G401 (cell line): ENCODE results near the gene GMPPA. TPM values are rescaled to one million over a fixed set of nuclear protein-coding genes. Genes with fewer than 3 reads are reported as not detected.

ENCODE experiments used
- DNase-seq: peaks from one replicate; pipeline ENCODE4 v3.0.0-alpha.2; 2015; ENCODE audit warnings: low spot score
- in situ Hi-C: cut with HindIII; loops from 2 replicates; pipeline ENCODE4 v1.10.0; 2016; ENCODE audit warnings: low sequenced_read_pairs, mixed read lengths
- total RNA-seq: library from RNA; depleted of rRNA; stranded (reverse); fragments of >200 nt; shearing (Covaris generic); gene quantifications from 2 replicates; pipeline ENCODE4 v1.2.3, GENCODE V29; 2014

Gene GMPPA
- total RNA-seq, 1 experiment from 2014 or later: 62.3 TPM

- in situ Hi-C loops: no loop called here
- no peak for DNase-seq
These were observed 15.6 kb downstream of the GMPPA start, which contains the start of gene ASIC4 for GRCh38 chr2:219514196-219514761. TSS of gene ASIC4 (plus strand) at chr2:219514482. CDS start at chr2:219514725, 243 bp downstream.

- no peak for DNase-seq
- in situ Hi-C loops: no loop called here
These were observed 16.1 kb downstream of the GMPPA start for GRCh38 chr2:219514836-219515235.

- in situ Hi-C loops: no loop called here
- DNase-seq: no peak
These were observed 17.4 kb downstream of the GMPPA start for GRCh38 chr2:219515874-219516629.

DNA sequence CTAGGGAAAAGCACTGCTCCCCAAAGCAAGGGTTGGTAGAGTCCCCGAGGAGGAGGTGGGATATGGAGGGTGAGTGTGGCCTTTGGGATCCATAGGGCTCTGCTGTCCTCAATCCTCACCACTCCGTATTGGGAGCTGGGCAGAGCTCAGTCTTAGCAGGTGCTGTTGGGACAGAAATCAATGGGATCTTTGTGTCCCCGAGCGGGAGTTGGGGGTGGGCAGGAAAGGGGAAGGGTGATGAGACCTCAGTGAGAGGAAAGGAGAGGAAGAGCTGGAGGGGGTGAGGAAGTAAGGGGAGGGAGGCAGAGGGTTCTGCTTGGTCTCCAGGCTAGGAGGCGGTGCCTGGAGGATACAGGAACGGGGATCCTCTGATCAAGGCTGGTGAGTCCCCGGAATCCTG is 18.2 kb downstream of the GMPPA start:
- no peak for DNase-seq
- in situ Hi-C loops: no loop called here

GRCh38 chr2:219517954-219518778 is 19.5 kb downstream of the GMPPA start:
- no peak for DNase-seq
- in situ Hi-C loops: no loop called here

GRCh38 chr2:219519526-219519916 is 20.8 kb downstream of the GMPPA start:
- no peak for DNase-seq
- in situ Hi-C loops: no loop called here

DNA sequence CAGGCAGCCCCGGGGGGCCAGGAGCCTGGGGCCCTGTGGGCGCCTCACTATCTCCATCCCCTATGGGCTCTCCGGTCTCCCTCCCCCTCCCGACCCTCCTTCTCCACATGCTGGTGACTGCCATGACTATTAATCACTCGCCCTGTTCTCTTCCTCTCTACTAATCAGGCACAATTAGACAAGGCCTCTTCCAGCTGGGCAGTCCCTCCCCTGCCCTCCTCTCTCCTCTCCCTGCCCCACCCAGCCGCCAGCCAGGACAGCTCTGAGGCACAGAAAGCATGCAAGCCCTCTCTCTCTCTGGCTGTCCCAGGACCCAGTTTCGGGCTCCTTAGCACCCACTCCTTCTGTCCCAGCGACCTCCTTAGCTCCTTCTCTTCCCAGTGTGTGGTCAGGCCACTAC is 21.4 kb downstream of the GMPPA start:
- in situ Hi-C loops: no loop called here

DNA sequence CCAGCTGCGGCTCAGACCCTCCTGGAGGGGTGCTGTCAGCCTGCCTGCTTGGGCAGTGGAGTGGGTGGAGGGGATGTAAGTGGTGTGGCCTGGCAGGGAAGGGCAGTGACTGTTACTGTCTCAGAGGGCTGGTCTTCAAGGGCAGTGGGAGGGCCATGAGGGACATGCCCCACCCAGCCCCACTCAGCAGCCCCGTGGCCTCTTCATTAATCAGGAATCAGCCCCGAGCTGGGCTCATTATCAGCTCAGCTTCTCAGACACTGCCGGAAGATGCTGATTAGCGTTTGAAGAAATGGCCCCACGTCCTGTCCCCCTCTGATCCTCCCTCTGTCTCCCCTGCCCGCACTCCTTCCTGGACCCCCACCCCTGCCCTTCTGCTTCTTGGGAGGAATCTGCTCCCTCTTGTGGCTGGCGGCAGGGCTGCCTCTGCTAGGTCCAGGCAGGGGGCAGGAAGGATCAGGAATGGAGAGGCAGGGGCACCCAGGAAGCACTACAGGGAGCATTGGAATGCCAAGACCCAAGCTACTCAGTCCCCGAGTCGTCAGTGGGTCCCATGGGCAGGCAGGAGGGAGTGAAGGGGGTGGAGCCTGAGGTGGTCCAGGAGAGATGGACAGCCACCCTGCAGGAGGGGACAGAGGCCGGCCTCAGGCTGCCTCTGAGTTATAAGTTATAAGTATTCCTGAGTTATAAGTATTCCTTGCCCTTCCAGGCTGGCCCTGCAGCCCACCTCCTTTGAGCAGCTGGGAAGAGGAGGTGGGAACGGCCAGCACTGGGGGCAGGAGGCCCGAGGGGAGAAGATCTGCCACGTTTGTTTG is 22.6 kb downstream of the GMPPA start:
- peak; percentile 58 for DNase-seq
- in situ Hi-C loops: no loop called here

More for the DNA sequence above, 21.4 kb downstream of the GMPPA start:
- no peak for DNase-seq

- in situ Hi-C loops: no loop called here
These were observed 23.7 kb downstream of the GMPPA start for GRCh38 chr2:219522111-219523030.

GRCh38 chr2:219523031-219523671 is 24.5 kb downstream of the GMPPA start:
- in situ Hi-C loops: no loop called here
- DNase-seq: no peak

More at GRCh38 chr2:219522111-219523030, 23.7 kb downstream of the GMPPA start:
- DNase-seq: no peak

GRCh38 chr2:219524817-219525216 is 26.1 kb downstream of the GMPPA start:
- no peak for DNase-seq
- in situ Hi-C loops: no loop called here

DNA sequence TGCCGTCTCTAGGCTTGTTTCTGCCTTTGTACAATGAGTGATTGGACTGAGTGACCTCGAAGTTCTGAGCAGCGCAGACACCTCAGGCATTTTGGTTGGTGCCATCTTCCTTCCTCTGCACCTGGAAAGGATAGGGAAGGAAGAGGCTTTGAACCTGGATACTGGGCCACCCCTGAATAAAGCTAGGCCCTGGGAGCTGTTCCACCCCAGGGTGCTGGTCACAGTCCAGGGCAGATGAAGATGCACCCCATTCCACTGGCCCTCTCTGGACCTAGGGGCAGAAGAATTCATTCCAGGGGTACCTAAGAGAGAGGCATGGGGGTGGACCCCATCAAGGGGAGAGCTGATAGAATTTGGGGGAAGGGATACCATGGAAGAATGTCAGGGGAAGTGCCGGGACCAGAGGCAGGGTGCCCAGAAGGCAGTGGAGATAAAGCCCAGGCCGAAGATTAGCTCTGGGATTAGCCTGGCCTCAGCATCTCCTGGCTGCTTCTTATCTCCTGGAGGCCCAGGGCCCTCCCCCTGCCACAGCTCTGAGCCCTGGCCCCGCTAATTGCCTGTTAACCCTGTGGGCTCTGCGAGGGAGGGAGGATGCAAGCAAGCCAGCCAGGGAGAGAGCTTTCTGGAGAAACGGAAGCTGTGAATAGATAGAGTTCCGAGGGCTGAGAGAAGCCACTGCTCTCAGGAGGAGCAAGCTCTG is 27.0 kb downstream of the GMPPA start:
- in situ Hi-C loops: no loop called here
- DNase-seq: no peak

GRCh38 chr2:219526320-219527075 is 27.8 kb downstream of the GMPPA start:
- in situ Hi-C loops: no loop called here
- no peak for DNase-seq

DNA sequence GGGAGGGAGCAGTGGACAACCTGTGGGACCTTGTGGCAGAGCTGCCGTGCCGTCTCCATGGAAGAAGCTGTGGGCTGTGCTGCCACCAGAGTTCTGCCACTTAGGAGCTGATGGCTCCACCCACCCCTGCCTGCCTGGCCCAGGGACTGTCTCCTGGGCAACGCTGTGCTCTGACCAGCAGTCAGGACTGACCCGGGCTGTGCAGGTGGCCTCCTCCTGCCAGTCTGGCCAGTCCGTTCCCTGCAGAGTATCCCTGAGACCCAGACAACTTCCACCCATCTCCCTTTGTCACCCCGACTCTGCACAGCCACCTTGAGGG is 28.3 kb downstream of the GMPPA start:
- DNase-seq: peak; percentile 60
- in situ Hi-C loops: no loop called here

DNA sequence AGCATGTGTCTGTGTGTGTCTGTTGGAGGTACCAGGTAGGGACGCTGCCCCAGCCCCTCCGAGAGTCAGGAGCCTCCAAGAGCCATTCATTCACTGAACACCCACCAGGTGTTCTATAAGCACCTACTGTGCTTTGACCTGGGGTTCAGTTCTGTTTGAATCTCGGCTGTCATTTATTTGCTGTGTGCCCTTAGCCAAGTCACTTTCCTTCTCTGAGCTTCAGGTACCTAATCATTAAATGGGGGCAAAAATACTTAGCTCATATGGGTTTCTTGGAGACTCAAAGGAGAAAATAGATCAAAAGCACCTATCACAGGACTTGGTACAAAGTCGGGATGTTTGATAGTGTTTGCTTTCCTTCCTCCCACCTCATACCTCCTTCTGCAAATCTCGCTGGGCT is 28.8 kb downstream of the GMPPA start:
- no peak for DNase-seq
- in situ Hi-C loops: no loop called here

DNA sequence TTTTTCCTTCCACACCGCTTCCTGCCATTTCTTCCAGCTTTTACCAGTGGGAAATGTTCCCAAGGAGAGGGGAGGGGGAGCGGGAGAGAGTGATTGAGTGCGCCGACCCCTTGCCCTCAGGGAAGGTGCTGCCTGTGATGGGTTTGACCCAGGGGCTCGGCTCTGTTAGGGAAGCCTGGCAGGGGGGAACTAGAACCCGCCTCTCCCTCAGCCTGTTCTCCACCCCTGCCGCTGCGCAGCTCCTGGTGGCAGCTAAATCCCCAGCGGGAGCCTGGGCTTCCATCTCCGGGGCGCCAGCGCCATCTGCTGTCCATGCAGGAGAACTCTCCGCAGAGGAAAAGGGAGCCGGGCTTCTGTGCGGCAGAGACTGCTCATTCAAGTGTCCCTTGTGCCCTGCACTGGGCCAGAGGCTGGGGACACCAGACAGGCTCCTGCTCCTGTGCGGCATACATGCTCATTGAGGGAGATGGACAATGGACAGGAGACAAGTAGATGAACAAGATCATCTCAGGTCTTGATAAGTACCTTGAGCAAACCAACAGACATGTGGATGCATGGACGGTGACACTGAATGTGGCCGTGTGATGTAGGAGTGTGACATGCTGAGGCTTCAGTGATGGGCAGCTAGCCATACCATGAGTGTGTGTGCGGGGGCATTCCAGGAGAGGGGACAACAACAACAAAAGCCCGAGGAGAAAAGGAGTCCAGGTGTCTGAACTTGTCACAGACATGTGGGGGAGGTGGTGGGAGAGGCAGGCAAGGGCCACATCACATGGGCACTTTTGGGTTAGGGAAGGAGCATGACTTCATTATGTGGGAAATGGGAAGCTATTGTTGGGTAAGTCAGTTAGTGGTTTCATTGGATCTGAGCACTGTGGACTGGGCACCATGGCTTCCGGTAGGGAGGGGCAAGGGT is 31.6 kb downstream of the GMPPA start:
- DNase-seq: peak; percentile 92
- in situ Hi-C loops: no loop called here
